Coronary artery (tissue), 2 donors: Measurements from ENCODE around the gene LRRIQ3.

Experiments
- DNase-seq: peaks from one replicate; pipeline ENCODE4 v3.0.0-alpha.2; 2017; ENCODE audit warnings: low spot score
- H3K27ac ChIP-seq, 2 donors: fragments of 200-600 bp; sonication (generic); one replicate each; pipeline ENCODE4 v1.5.1; 2016 to 2019
- H3K4me3 ChIP-seq: fragments of 200-600 bp; sonication (generic); 2 replicates; pipeline ENCODE4 v1.5.1; 2016; ENCODE audit warnings: mild to moderate bottlenecking, moderate library complexity
- CTCF ChIP-seq: fragments of 200-600 bp; sonication (generic); IDR thresholded peaks from one replicate; pipeline ENCODE4 v1.5.1; 2019; ENCODE audit warnings: antibody characterized with exemption

LRRIQ3 gene

GRCh38 chr1:73998348-73998959 lies 199.5 kb downstream of the LRRIQ3 start:
- Histone ChIP-seq H3K4me3 (no peak overlapping the region), H3K27ac (no peak overlapping the region)
- no peak for DNase-seq
- TF ChIP-seq CTCF = no peak

DNA sequence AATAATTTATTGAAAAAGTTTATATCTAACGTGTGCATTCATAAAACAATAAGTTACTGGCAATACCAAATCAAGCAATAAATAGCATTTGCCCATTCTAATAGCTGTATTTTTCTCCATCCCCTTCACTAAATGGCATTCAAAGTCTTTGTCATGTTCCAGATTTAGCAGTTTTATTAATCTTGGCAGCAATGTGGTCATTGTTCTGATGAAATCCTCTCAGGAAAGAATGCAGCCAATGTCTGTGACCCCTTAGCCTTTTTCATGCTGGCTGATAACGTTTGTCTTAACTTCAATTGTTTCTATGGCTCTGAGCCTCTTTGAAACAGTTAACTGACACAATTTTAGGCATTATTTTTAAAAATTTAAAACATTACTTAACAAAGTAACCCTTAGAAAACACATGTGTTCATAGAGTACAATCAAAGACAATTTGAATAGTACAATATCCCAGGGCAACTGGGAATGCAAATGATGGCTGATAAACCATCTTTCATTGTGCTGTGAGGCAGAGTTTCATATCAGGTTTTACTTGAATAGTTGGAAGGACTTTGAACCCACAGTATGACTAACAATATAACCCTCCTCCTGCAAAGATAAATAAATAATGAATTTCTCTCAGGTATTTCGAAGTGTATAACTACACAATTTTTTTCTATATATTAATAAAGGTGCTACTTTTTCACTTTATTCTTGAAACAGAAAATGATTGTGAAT lies 217.5 kb downstream of the LRRIQ3 start:
- Histone ChIP-seq H3K27ac (no peak overlapping the region), H3K4me3 (no peak overlapping the region)
- TF ChIP-seq CTCF = no peak
- DNase-seq = no peak

DNA sequence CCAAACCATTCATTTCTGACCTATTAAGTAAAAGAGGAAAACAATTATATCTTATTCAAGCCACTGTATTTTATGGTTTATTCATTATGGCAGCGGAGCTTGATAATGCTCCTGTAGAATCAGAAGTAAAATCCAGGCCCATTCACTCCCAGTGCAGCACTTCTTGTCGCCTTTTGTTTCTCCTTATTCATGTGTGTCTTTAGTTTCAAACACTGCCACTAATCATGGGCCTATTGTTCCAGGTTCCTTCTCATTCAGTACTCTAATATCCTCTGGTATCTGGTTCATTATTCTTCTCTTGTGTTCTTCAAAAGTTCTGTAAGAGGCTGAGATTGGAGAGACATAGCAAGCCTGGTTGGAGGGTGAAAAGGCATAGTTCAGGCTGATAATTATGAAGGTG lies 218.3 kb downstream of the LRRIQ3 start:
- TF ChIP-seq CTCF = no peak
- no peak for DNase-seq
- no peak overlapping the region for H3K27ac ChIP-seq
- H3K4me3 ChIP-seq = no peak overlapping the region

GRCh38 chr1:73978964-73979363 lies 219.0 kb downstream of the LRRIQ3 start:
- TF ChIP-seq CTCF = no peak
- no peak overlapping the region for H3K27ac ChIP-seq
- H3K4me3 ChIP-seq = no peak overlapping the region
- DNase-seq = no peak
